ENCODE results near the gene ATG5. TPM values are rescaled to one million over a fixed set of nuclear protein-coding genes. Genes with fewer than 3 reads are reported as not detected.

The ATG5 gene
- total and polyA plus RNA-seq, 9 of the 15 experiments (the other 6 are each of a cell fraction or from before 2014, with no cell fraction given): 29.0 to 80.0 (median 53.2) TPM

GRCh38 chr6:106142876-106143431, 182.6 kb downstream of the ATG5 start:
- Histone ChIP-seq H3K9me3 (replicated peaks; ENCODE audit: control insufficient read depth, insufficient read depth, low read depth, low read length) (no peaks in the 10 kb centered on the region), H3K4me1 (replicated peaks in 1 of 2; ENCODE audit: control insufficient read depth in 2 of 2, insufficient read depth in 2 of 2, low read length in 2 of 2) (peaks cover 11 to 27% of the 10 kb centered on the region in 2 experiments; a peak in 4 of 5 replicates), H3K27me3 (ENCODE audit: control insufficient read depth in 2 of 2, insufficient read depth in 2 of 2, low read length in 2 of 2) (no peaks in the 10 kb centered on the region), H2AFZ (ENCODE audit: low read depth, low read length) (no peak overlapping the region), H4K20me1 (replicated peaks; ENCODE audit: control insufficient read depth, insufficient read depth, low read length) (0 out of 2 replicates have a peak, but pooled peaks cover 3% of the 10 kb centered on the region), H3K9ac (ENCODE audit: insufficient read depth in 1 of 2, low read depth in 2 of 2, low read length in 2 of 2) (no peak overlapping the region), H3K27ac (ENCODE audit: extremely low read depth, low read depth, low read length) (no peak overlapping the region), H3K79me2 (ENCODE audit: control insufficient read depth, insufficient read depth, low read length) (no peaks in the 10 kb centered on the region), H3K36me3 (ENCODE audit: control insufficient read depth, insufficient read depth, low read length) (no peaks in the 10 kb centered on the region), H3K4me3 (no peak overlapping the region), H3K4me2 (ENCODE audit: insufficient read depth, low read length) (no peak overlapping the region), H3K9me1 (ENCODE audit: control insufficient read depth, insufficient read depth, low read length) (no peaks in the 10 kb centered on the region)
- FAIRE-seq (no peak), ATAC-seq (no peak), DNase-seq (ENCODE audit: extremely low read depth in 1 of 4, low spot score in 3 of 4) (no peak)
- no TSS peak for BruUV-seq (replicated peaks)
- ChIA-PET CTCF (ENCODE audit: low intra/inter-chr PET ratio) (no interaction called here), POLR2A (interaction anchor here (0.5 to 0.9 kb wide), 2 partner anchors 9 to 34 kb away, joined by 3 read pairs; no protein-coding TSS in a partner anchor)
- intact Hi-C loops (cut with micrococcal nuclease): loop anchor here (5.0 kb wide), 1 partner anchor 79 kb away; no protein-coding TSS in a partner anchor
- in situ Hi-C loops (cut with MboI): no loop called here
- WGBS (ENCODE audit: insufficient coverage, low coverage, missing lambda C conversion rate): 66% methylated on average over 2 of the region's 2 CpGs
- TF ChIP-seq RBM25 (IDR thresholded peaks at IDR 0.05; ENCODE audit: low read depth, low read length, severe bottlenecking) (peak; percentile 85), BCOR (IDR thresholded peaks at IDR 0.05) (peak; percentile 72), ZNF436 (CRISPR knock-in tag; IDR thresholded peaks at IDR 0.05) (no peak), ZFP36 (IDR thresholded peaks at IDR 0.05; ENCODE audit: low read depth, low read length, partially characterized antibody) (peak; percentile 82), KDM1A (IDR thresholded peaks at IDR 0.05) (peak in 1 of 2 experiments; percentile 54; a peak in 2 of 4 replicates)

All from K562 (cell line).